B cell (primary cell): ENCODE data around the gene ADAMTS18. TPM values are rescaled to one million over a fixed set of nuclear protein-coding genes. Genes with fewer than 3 reads are reported as not detected.

ENCODE experiments used
- ATAC-seq: fragments of 200-7000 bp; cut with Tn5 transposase; one replicate; pipeline ENCODE4 v1.10.0; 2021; ENCODE audit warnings: low read depth, mild to moderate bottlenecking, moderate number of reproducible peaks, moderate library complexity
- CTCF ChIA-PET: fragments of 350-600 bp; sonication (Branson Sonifier 250); formaldehyde crosslinking; loops from one replicate; lab custom pipeline; 2021; ENCODE audit warnings: antibody characterized with exemption, inconsistent platforms; lab: Charles Lee
- POLR2A ChIA-PET: fragments of 350-600 bp; sonication (Branson Sonifier 250); formaldehyde crosslinking; loops from one replicate; lab custom pipeline; 2021; ENCODE audit warnings: antibody characterized with exemption; lab: Charles Lee
- DNase-seq: peaks from one replicate; pipeline ENCODE4 v3.0.0; 2013
- H2AFZ ChIP-seq: 2 replicates; pipeline ENCODE4 v1.6.1; 2012; ENCODE audit warnings: mild to moderate bottlenecking, low read depth, low read length; ENCODE audit not compliant: insufficient read depth, poor library complexity, severe bottlenecking
- H3K27ac ChIP-seq, 2 donors: 1 replicate in 1 of 2; 2 replicates in 1 of 2; pipeline ENCODE4 v1.5.1; 2012 to 2013; ENCODE audit warnings: low read length in 2 of 2, mild to moderate bottlenecking in 2 of 2, moderate library complexity in 1 of 2
- H3K27me3 ChIP-seq, 4 experiments: fragments of 200-600 bp in 1 of 4; sonication (generic) in 1 of 4; replicated peaks in 1 of 4; 1 replicate in 2 of 4; 2 replicates in 2 of 4; pipeline versions ENCODE4 v1.6.1 to v1.7.0; 2013 to 2016; ENCODE audit warnings: low read length in 3 of 4, mild to moderate bottlenecking in 2 of 4, mixed read lengths in 1 of 4, moderate library complexity in 1 of 4; ENCODE audit not compliant: insufficient read depth in 4 of 4, control insufficient read depth in 3 of 4; ENCODE audit errors: control extremely low read depth in 1 of 4
- H3K36me3 ChIP-seq, 2 experiments: replicated peaks in 1 of 2; 1 replicate in 1 of 2; 2 replicates in 1 of 2; pipeline versions ENCODE4 v1.6.1 to v1.7.1; 2013; ENCODE audit warnings: low read length in 1 of 2; ENCODE audit not compliant: insufficient read depth in 2 of 2, control insufficient read depth in 1 of 2; ENCODE audit errors: control extremely low read depth in 1 of 2, extremely low read depth in 1 of 2
- H3K4me1 ChIP-seq, 2 donors: fragments of 200-600 bp in 1 of 2; sonication (generic) in 1 of 2; 1 replicate in 1 of 2; 2 replicates in 1 of 2; pipeline versions ENCODE4 v1.5.1 to v1.6.1; 2013 to 2017; ENCODE audit warnings: low read length in 2 of 2; ENCODE audit not compliant: control insufficient read depth in 2 of 2, insufficient read depth in 2 of 2
- H3K4me2 ChIP-seq: replicated peaks from 2 replicates; pipeline ENCODE3; 2012; ENCODE audit warnings: mild to moderate bottlenecking, low read depth, low read length; ENCODE audit not compliant: poor library complexity, severe bottlenecking
- H3K4me3 ChIP-seq, 5 experiments: fragments of 200-600 bp in 1 of 5; sonication (generic) in 1 of 5; 1 replicate in 3 of 5; 2 replicates in 2 of 5; pipeline versions ENCODE4 v1.5.1 to v1.7.0; 2011 to 2016; ENCODE audit warnings: low read length in 4 of 5, mild to moderate bottlenecking in 4 of 5, low read depth in 2 of 5, control low read depth in 1 of 5, moderate library complexity in 1 of 5; ENCODE audit not compliant: insufficient read depth in 1 of 5; ENCODE audit errors: control extremely low read depth in 1 of 5, extremely low read depth in 1 of 5
- H3K79me2 ChIP-seq: fragments of 200-600 bp; sonication (generic); one replicate; pipeline ENCODE4 v1.6.0; 2016; ENCODE audit warnings: low read length; ENCODE audit not compliant: control insufficient read depth, insufficient read depth
- H3K9ac ChIP-seq: fragments of 200-600 bp; sonication (generic); 2 replicates; pipeline ENCODE4 v1.6.1; 2017; ENCODE audit warnings: mild to moderate bottlenecking, low read length, moderate library complexity
- H3K9me3 ChIP-seq, 3 donors: one replicate each; pipeline versions ENCODE4 v1.6.1 to v1.7.1; 2013; ENCODE audit warnings: low read length in 2 of 3; ENCODE audit not compliant: control insufficient read depth in 2 of 3, insufficient read depth in 1 of 3; ENCODE audit errors: control extremely low read depth in 1 of 3
- H4K20me1 ChIP-seq: 2 replicates; pipeline ENCODE4 v1.6.0; 2012; ENCODE audit warnings: mild to moderate bottlenecking, low read length; ENCODE audit not compliant: insufficient read depth, control insufficient read depth, poor library complexity, severe bottlenecking
- H3K27ac Mint-ChIP-seq: one replicate; pipeline ENCODE4 v1.8.0; 2021; ENCODE audit warnings: mixed read lengths
- H3K27me3 Mint-ChIP-seq: one replicate; pipeline ENCODE4 v1.8.0; 2021; ENCODE audit warnings: mixed read lengths
- H3K4me1 Mint-ChIP-seq: one replicate; pipeline ENCODE4 v1.8.0; 2021; ENCODE audit warnings: mixed read lengths
- H3K4me3 Mint-ChIP-seq: one replicate; pipeline ENCODE4 v1.8.0; 2021; ENCODE audit warnings: mixed read lengths
- H3K9me3 Mint-ChIP-seq: one replicate; pipeline ENCODE4 v1.8.0; 2022; ENCODE audit warnings: mixed read lengths; ENCODE audit not compliant: insufficient read depth
- EZH2 ChIP-seq: IDR thresholded peaks from 2 replicates; pipeline ENCODE4 v1.6.1; 2012; ENCODE audit warnings: borderline replicate concordance, low read depth, mild to moderate bottlenecking, moderate library complexity, low read length; ENCODE audit not compliant: insufficient read depth, poor library complexity, severe bottlenecking
- WGBS: methylation state at CpG from one replicate; pipeline ENCODE4 v1.1.5; 2013; ENCODE audit warnings: missing lambda C conversion rate; ENCODE audit not compliant: insufficient coverage; 5-methylcytosine and 5-hydroxymethylcytosine counted together
- intact Hi-C: fragments of 100-400 bp; cut with micrococcal nuclease; formaldehyde crosslinking; loops from one replicate; pipeline ENCODE4 v1.10.0; 2022
- polyA plus RNA-seq: library from polyadenylated mRNA; depleted of rRNA; stranded (reverse); fragments of >200 nt; gene quantifications from 2 replicates; pipeline ENCODE4 v1.2.3, GENCODE V29; 2012
- total RNA-seq, 2 donors: library from RNA; stranded (reverse); fragments of 120-200 nt in 1 of 2; gene quantifications; 1 replicate in 1 of 2; 2 replicates in 1 of 2; pipeline versions ENCODE4 v1.2.3 to v1.2.4, GENCODE V29; 2013 to 2022
- TF ChIP-seq, protein P1 (sequence below): fragments of 200-600 bp; IDR thresholded peaks from one replicate; pipeline ENCODE4 v1.8.0; 2022; ENCODE audit warnings: antibody characterized with exemption, mild to moderate bottlenecking

ADAMTS18 gene
- total and polyA plus RNA-seq, 2 donors (not counting 1 experiment from before 2014, with no cell fraction given): not detected

DNA sequence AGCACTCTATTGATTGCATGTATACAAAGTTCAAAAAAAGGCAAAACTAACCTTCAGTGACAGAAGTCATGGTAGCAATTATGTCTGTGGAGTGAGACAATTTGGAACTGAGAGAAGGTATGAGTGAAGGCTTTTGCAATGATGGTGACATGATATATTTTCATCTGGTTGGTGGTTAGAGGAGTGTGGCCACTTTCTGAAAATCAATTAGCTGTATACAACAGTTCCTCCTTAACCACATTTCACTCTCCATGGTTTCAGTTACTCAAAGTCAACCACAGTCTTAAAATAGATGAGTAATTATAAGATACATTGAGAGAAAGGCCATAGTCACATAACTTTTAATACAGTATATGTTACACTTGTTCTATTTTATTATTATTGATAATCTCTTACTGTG is 26.2 kb downstream of the ADAMTS18 start:
- H3K9ac ChIP-seq: no peak overlapping the region
- no peak for DNase-seq
- CTCF ChIA-PET: no interaction called here

DNA sequence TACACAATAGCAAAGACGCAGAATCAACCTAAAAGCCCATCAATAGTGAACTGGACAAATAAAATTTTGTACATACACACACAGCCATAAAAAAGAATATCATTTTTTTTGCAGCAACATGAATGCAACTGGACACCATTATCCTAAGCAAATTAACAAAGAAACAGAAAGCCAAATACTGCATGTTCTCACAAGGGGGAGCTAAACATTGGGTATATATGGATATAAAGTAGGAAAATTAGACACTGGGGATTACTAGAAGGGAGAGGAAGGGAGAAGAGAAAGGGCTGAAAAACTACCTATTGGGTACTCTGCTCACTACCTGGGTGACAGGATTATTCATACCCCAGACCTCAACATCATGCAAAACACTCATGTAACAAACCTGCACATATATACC is 28.2 kb downstream of the ADAMTS18 start:
- no peak overlapping the region for H3K4me2 ChIP-seq
- H3K4me3 Mint-ChIP-seq: no peak overlapping the region
- DNase-seq (no peak), ATAC-seq (no peak)
- H3K27me3 Mint-ChIP-seq: peaks cover 26% of the 10 kb centered on the region
- H3K4me1 Mint-ChIP-seq: no peaks in the 10 kb centered on the region
- H2AFZ ChIP-seq: no peak overlapping the region
- H3K9ac ChIP-seq: no peak overlapping the region
- no peak overlapping the region for H3K27ac ChIP-seq
- TF ChIP-seq, protein P1, sequence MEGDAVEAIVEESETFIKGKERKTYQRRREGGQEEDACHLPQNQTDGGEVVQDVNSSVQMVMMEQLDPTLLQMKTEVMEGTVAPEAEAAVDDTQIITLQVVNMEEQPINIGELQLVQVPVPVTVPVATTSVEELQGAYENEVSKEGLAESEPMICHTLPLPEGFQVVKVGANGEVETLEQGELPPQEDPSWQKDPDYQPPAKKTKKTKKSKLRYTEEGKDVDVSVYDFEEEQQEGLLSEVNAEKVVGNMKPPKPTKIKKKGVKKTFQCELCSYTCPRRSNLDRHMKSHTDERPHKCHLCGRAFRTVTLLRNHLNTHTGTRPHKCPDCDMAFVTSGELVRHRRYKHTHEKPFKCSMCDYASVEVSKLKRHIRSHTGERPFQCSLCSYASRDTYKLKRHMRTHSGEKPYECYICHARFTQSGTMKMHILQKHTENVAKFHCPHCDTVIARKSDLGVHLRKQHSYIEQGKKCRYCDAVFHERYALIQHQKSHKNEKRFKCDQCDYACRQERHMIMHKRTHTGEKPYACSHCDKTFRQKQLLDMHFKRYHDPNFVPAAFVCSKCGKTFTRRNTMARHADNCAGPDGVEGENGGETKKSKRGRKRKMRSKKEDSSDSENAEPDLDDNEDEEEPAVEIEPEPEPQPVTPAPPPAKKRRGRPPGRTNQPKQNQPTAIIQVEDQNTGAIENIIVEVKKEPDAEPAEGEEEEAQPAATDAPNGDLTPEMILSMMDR: no peak
- no peak for TF ChIP-seq EZH2
- no peaks in the 10 kb centered on the region for H3K4me1 ChIP-seq
- H3K36me3 ChIP-seq: no peaks in the 10 kb centered on the region
- WGBS: no CpG with 5 or more reads among the region's 1 CpG
- no peak overlapping the region for H3K4me3 ChIP-seq
- CTCF ChIA-PET: no interaction called here
- no peaks in the 10 kb centered on the region for H4K20me1 ChIP-seq
- H3K79me2 ChIP-seq: no peaks in the 10 kb centered on the region
- H3K27me3 ChIP-seq: no peaks in the 10 kb centered on the region
- H3K9me3 ChIP-seq: peaks cover 0 to 6% (median 0%) of the 10 kb centered on the region in 3 donors
- H3K9me3 Mint-ChIP-seq: no peaks in the 10 kb centered on the region
- H3K27ac Mint-ChIP-seq: no peak overlapping the region
- POLR2A ChIA-PET: no interaction called here
- intact Hi-C loops: no loop called here

More for the DNA sequence above, 26.2 kb downstream of the ADAMTS18 start:
- Histone ChIP-seq H3K4me1 (no peaks in the 10 kb centered on the region), H4K20me1 (no peaks in the 10 kb centered on the region), H3K9me3 (peaks cover 0 to 6% (median 0%) of the 10 kb centered on the region in 3 donors), H3K27ac (no peak overlapping the region), H3K27me3 (no peaks in the 10 kb centered on the region), H3K79me2 (no peaks in the 10 kb centered on the region), H3K4me2 (no peak overlapping the region), H3K4me3 (no peak overlapping the region), H3K36me3 (no peaks in the 10 kb centered on the region), H2AFZ (no peak overlapping the region)
- POLR2A ChIA-PET: no interaction called here
- Mint-ChIP-seq H3K4me1 (no peaks in the 10 kb centered on the region), H3K27ac (no peak overlapping the region), H3K27me3 (peaks cover 18% of the 10 kb centered on the region), H3K9me3 (no peaks in the 10 kb centered on the region), H3K4me3 (no peak overlapping the region)
- ATAC-seq: no peak
- intact Hi-C loops: no loop called here
- TF ChIP-seq EZH2: no peak
- TF ChIP-seq, protein P1: no peak
